SJSA1 (cell line): Measurements from ENCODE around the gene TXNL1. TPM values are rescaled to one million over a fixed set of nuclear protein-coding genes. Genes with fewer than 3 reads are reported as not detected.

Experiments
- DNase-seq, 2 experiments: peaks; one replicate each; pipeline ENCODE4 v3.0.0-alpha.2; 2015 to 2020; ENCODE audit warnings: low spot score in 2 of 2, low read depth in 1 of 2
- H3K27ac ChIP-seq: fragments of 250-450 bp; sonication (Bioruptor Pico); 2 replicates; pipeline ENCODE4 v1.5.1; 2020; ENCODE audit warnings: mild to moderate bottlenecking, moderate library complexity
- H3K27me3 ChIP-seq: fragments of 250-450 bp; sonication (Bioruptor Pico); replicated peaks from 2 replicates; pipeline ENCODE4 v1.5.1; 2020; ENCODE audit warnings: mild to moderate bottlenecking, moderate library complexity
- H3K36me3 ChIP-seq: fragments of 250-450 bp; sonication (Bioruptor Pico); 2 replicates; pipeline ENCODE4 v1.5.1; 2020; ENCODE audit warnings: mild to moderate bottlenecking
- H3K4me1 ChIP-seq: fragments of 250-450 bp; sonication (Bioruptor Pico); replicated peaks from 2 replicates; pipeline ENCODE4 v1.6.1; 2021; ENCODE audit warnings: mild to moderate bottlenecking
- H3K4me3 ChIP-seq: fragments of 250-450 bp; sonication (Bioruptor Pico); 2 replicates; pipeline ENCODE4 v1.5.1; 2020; ENCODE audit warnings: mild to moderate bottlenecking
- H3K9me3 ChIP-seq: fragments of 250-450 bp; sonication (Bioruptor Pico); replicated peaks from 2 replicates; pipeline ENCODE4 v1.5.1; 2020; ENCODE audit warnings: mild to moderate bottlenecking
- total RNA-seq: library from RNA; depleted of rRNA; stranded (reverse); fragments of >200 nt; shearing (Covaris generic); gene quantifications from 2 replicates; pipeline ENCODE4 v1.2.3, GENCODE V29; 2014

Gene TXNL1
- total RNA-seq, 1 experiment from 2014 or later = 78.6 TPM

- Histone ChIP-seq H3K27ac (peak overlapping the region; percentile 90; the same call in 1 of the 2 replicates), H3K27me3 (no peaks in the 10 kb centered on the region), H3K9me3 (peaks cover 2% of the 10 kb centered on the region; the same call in 1 of the 2 replicates), H3K36me3 (peaks cover 44% of the 10 kb centered on the region), H3K4me1 (peaks cover 27% of the 10 kb centered on the region), H3K4me3 (peak overlapping the region; percentile 79)
- DNase-seq = peak in 1 of 2 experiments; percentile 38
Observed at GRCh38 chr18:56637176-56637575, 1.2 kb downstream of the TXNL1 start.

GRCh38 chr18:56635007-56635406 lies 3.4 kb downstream of the TXNL1 start:
- H3K4me3 ChIP-seq = no peak overlapping the region
- DNase-seq = no peak
- H3K27ac ChIP-seq = no peak overlapping the region
- no peaks in the 10 kb centered on the region for H3K27me3 ChIP-seq
- H3K36me3 ChIP-seq = peaks cover 54% of the 10 kb centered on the region
- H3K4me1 ChIP-seq = peaks cover 18% of the 10 kb centered on the region
- H3K9me3 ChIP-seq = peaks cover 2% of the 10 kb centered on the region; the same call in 1 of the 2 replicates

- H3K27ac ChIP-seq = no peak overlapping the region
- DNase-seq = no peak
- H3K4me3 ChIP-seq = no peak overlapping the region
- H3K36me3 ChIP-seq = peaks cover 48% of the 10 kb centered on the region
- H3K4me1 ChIP-seq = peaks cover 19% of the 10 kb centered on the region
- H3K9me3 ChIP-seq = no peaks in the 10 kb centered on the region
- H3K27me3 ChIP-seq = no peaks in the 10 kb centered on the region
Observed at GRCh38 chr18:56632070-56633022, 6.0 kb downstream of the TXNL1 start.

- Histone ChIP-seq H3K27ac (no peak overlapping the region), H3K36me3 (peaks cover 42% of the 10 kb centered on the region), H3K4me3 (no peak overlapping the region), H3K9me3 (no peaks in the 10 kb centered on the region), H3K27me3 (no peaks in the 10 kb centered on the region), H3K4me1 (peaks cover 7% of the 10 kb centered on the region)
- DNase-seq = no peak
Observed at GRCh38 chr18:56627991-56628390, 10.4 kb downstream of the TXNL1 start.

GRCh38 chr18:56615738-56616520 lies 22.5 kb downstream of the TXNL1 start:
- no peak overlapping the region for H3K27ac ChIP-seq
- H3K27me3 ChIP-seq = no peaks in the 10 kb centered on the region
- H3K36me3 ChIP-seq = peaks cover 70% of the 10 kb centered on the region
- DNase-seq = no peak
- H3K9me3 ChIP-seq = no peaks in the 10 kb centered on the region
- no peaks in the 10 kb centered on the region for H3K4me1 ChIP-seq
- no peak overlapping the region for H3K4me3 ChIP-seq

GRCh38 chr18:56606618-56607017 lies 31.8 kb downstream of the TXNL1 start:
- Histone ChIP-seq H3K4me3 (no peak overlapping the region), H3K36me3 (peaks cover 72% of the 10 kb centered on the region), H3K27ac (no peak overlapping the region), H3K9me3 (no peaks in the 10 kb centered on the region), H3K4me1 (no peaks in the 10 kb centered on the region), H3K27me3 (no peaks in the 10 kb centered on the region)
- DNase-seq = no peak

- H3K27me3 ChIP-seq = no peaks in the 10 kb centered on the region; the same call in 1 of the 2 replicates
- H3K4me1 ChIP-seq = no peaks in the 10 kb centered on the region
- peaks cover 7% of the 10 kb centered on the region for H3K36me3 ChIP-seq
- DNase-seq = no peak
- H3K4me3 ChIP-seq = no peak overlapping the region
- no peaks in the 10 kb centered on the region for H3K9me3 ChIP-seq
- no peak overlapping the region for H3K27ac ChIP-seq
Observed at GRCh38 chr18:56598422-56598821, 40.0 kb downstream of the TXNL1 start.

GRCh38 chr18:56593906-56594305 lies 44.5 kb downstream of the TXNL1 start:
- Histone ChIP-seq H3K4me1 (no peaks in the 10 kb centered on the region), H3K9me3 (no peaks in the 10 kb centered on the region), H3K27ac (no peak overlapping the region), H3K36me3 (no peaks in the 10 kb centered on the region), H3K27me3 (no peaks in the 10 kb centered on the region), H3K4me3 (no peak overlapping the region)
- DNase-seq = no peak

- Histone ChIP-seq H3K36me3 (no peaks in the 10 kb centered on the region), H3K9me3 (no peaks in the 10 kb centered on the region), H3K4me3 (no peak overlapping the region), H3K4me1 (peaks cover 4% of the 10 kb centered on the region; the same call in 1 of the 2 replicates), H3K27ac (no peak overlapping the region), H3K27me3 (no peaks in the 10 kb centered on the region)
- no peak for DNase-seq
Observed at GRCh38 chr18:56580026-56580425, 58.4 kb downstream of the TXNL1 start.

GRCh38 chr18:56579451-56579850 lies 58.9 kb downstream of the TXNL1 start:
- H3K36me3 ChIP-seq = no peaks in the 10 kb centered on the region

GRCh38 chr18:56576826-56577573 lies 61.4 kb downstream of the TXNL1 start:
- DNase-seq = no peak
- Histone ChIP-seq H3K27me3 (no peaks in the 10 kb centered on the region), H3K27ac (no peak overlapping the region), H3K36me3 (no peaks in the 10 kb centered on the region), H3K9me3 (no peaks in the 10 kb centered on the region), H3K4me1 (peaks cover 8% of the 10 kb centered on the region; the same call in 1 of the 2 replicates), H3K4me3 (no peak overlapping the region)

More at GRCh38 chr18:56579451-56579850, 58.9 kb downstream of the TXNL1 start:
- no peaks in the 10 kb centered on the region for H3K27me3 ChIP-seq
- no peak for DNase-seq
- peaks cover 8% of the 10 kb centered on the region; the same call in 1 of the 2 replicates for H3K4me1 ChIP-seq
- no peak overlapping the region for H3K27ac ChIP-seq
- H3K4me3 ChIP-seq = no peak overlapping the region
- H3K9me3 ChIP-seq = no peaks in the 10 kb centered on the region

- no peak overlapping the region for H3K4me3 ChIP-seq
- peak in 1 of 2 experiments; percentile 56 for DNase-seq
- H3K27ac ChIP-seq = no peak overlapping the region
- H3K9me3 ChIP-seq = no peaks in the 10 kb centered on the region
- H3K27me3 ChIP-seq = no peaks in the 10 kb centered on the region
- no peaks in the 10 kb centered on the region for H3K36me3 ChIP-seq
- H3K4me1 ChIP-seq = peaks cover 8% of the 10 kb centered on the region; the same call in 1 of the 2 replicates
Observed at GRCh38 chr18:56575819-56576663, 62.4 kb downstream of the TXNL1 start.
